Measurements from ENCODE around the gene LMNA. TPM values are rescaled to one million over a fixed set of nuclear protein-coding genes. Genes with fewer than 3 reads are reported as not detected.
"Not testable (repeated sequence)": the region's sequence is repeated elsewhere in the genome, so short reads cannot be mapped to it uniquely, and the experiment has no call there.

The LMNA gene
- total and polyA plus RNA-seq, 5 experiments from 2014 or later, result 0.62 to 4.0 (median 2.0) TPM

DNA sequence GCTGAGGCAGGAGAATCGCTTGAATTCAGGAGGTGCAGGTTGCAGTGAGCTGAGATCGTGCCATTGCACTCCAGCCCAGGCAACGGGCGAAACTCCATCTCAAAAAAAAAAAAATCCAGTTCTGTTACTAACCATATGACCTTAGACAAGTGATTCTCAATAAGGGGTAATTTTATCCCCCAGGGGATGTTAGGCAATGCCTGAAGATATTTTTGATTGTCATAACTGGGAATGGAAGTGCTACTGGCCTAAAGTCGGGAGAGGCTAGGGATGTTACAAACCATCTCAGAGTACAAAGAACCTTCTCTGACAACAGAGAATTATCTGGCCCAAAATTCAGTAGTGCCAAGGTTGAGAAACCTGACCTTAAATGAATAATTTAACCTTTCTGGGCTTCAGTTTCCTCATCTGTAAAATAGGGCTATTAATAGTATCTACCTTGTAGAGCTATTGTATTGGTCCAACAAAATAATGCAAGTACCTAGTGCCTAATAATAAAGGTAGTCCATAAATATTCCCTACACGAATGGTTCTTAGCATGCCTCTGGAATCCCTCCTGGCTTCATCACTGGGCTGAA is 5.8 kb upstream of the LMNA start:
- Mint-ChIP-seq H3K36me3 (no peaks in the 10 kb centered on the region), H3K4me3 (no peak overlapping the region), H3K4me1 (peaks cover 11 to 50% (median 26%) of the 10 kb centered on the region in 4 donors), H3K27me3 (peaks cover 1 to 14% (median 11%) of the 10 kb centered on the region in 5 donors), H3K9me3 (no peaks in the 10 kb centered on the region), H3K27ac (peak overlapping the region in 8 of 10 donors; percentile 22 to 100 (median 98))
- no peak for ATAC-seq
- no peak for DNase-seq
- POLR2A ChIA-PET, result no interaction called here

DNA sequence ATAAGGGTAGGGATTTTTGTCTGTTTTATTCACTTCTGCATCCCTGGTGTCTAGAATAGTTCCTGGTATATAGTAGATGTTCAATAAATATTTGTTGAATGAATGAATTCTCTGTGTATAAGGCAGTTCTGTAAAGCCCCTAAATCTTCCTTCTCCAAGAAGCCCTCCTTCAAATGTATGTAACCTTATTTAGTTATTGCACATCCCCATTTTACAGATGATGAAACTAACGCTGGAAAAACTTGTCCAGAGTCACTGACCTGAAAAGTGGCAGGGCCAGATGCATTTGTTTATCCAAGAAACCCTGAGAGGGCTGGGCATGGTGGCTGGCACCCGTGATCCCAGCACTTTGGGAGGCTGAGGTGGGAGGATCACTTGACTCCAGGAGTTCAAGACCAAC is 4.3 kb upstream of the LMNA start:
- no peak for ATAC-seq
- Mint-ChIP-seq H3K27me3 (peaks cover 4 to 26% (median 21%) of the 10 kb centered on the region in 5 donors), H3K36me3 (no peaks in the 10 kb centered on the region), H3K27ac (peak overlapping the region in 7 of 10 donors; percentile 12 to 97 (median 54)), H3K9me3 (no peaks in the 10 kb centered on the region), H3K4me3 (no peak overlapping the region), H3K4me1 (peaks cover 8 to 48% (median 28%) of the 10 kb centered on the region in 4 donors)
- POLR2A ChIA-PET, result no interaction called here
- no peak for DNase-seq

DNA sequence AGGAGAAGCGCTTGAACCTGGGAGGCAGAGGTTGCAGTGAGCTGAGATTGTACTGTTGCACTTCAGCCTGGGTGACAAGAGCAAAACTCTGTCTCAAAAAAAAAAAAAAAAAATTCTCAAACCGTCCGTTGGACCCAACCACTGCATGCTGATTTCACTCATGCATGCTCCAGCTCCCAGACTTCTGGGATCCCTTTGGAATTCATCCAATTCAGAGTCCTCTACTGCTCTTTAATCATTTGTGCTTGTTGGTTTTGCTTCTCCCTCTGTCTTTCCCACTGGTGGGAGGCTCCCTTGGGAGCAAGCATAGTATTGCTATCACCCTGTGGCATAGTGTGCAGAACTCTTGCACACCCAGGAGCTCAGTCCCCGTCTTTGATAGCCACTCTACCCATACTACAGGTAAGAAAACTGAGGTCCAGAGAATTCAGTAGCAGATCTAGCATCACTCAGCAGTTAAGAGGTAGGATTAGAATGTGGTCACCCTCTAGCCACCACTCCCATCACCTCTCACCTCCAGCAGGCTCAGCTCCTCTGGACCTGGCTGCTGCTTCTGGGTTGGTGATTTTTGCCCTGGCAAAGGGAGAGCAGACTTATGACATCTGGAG is 3.1 kb upstream of the LMNA start:
- POLR2A ChIA-PET, result no interaction called here
- Mint-ChIP-seq H3K27ac (peak overlapping the region in 6 of 10 donors; percentile 26 to 97 (median 52)), H3K9me3 (no peaks in the 10 kb centered on the region), H3K27me3 (peaks cover 4 to 35% (median 29%) of the 10 kb centered on the region in 5 donors), H3K4me1 (peaks cover 14 to 46% (median 29%) of the 10 kb centered on the region in 4 donors), H3K4me3 (no peak overlapping the region), H3K36me3 (no peaks in the 10 kb centered on the region)
- ATAC-seq, result no peak
- no peak for DNase-seq

DNA sequence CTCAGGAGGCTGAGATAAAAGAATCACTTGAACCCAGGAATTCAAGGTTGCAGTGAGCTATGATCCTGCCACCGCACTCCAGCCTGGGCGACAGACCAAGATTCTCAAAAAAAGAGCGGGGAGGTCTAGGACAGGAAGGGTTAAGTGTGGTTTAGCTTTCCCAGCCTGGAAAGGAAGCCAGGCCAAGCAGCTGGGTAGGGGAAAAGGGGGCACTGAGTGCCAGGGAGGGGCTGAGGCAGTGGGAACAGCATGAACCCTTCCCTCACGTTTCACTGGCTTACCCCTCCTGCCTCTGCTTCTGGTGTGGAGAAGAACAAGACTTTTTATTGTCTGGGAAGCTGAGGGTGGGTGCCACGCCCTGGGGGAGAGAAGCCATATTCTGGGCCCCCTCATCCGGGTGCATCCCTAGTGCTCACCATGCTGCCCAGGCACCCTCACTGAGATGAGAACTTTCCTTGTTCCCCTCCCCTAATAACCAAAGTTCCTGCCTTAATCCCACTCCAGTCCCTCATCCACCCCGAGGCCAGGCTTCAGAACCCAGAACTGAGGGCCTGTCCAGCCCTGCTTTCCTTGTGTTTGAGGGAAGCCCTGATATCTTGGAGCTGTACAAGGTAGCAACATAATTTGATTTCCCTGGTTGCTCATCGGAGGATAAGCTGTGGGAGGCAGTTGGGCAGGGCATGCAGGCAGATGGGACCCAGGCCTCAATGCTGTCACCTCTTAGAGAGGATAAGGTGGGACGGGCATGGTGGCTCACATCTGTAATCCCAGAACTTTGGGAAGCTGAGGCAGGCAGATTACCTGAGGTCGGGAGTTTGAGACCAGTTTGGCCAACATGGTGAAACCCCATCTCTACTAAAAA is 2.0 kb upstream of the LMNA start:
- Mint-ChIP-seq H3K27me3 (peaks cover 4 to 39% (median 31%) of the 10 kb centered on the region in 5 donors), H3K9me3 (no peaks in the 10 kb centered on the region), H3K36me3 (no peaks in the 10 kb centered on the region), H3K27ac (peak overlapping the region in 7 of 10 donors; percentile 12 to 75 (median 44)), H3K4me3 (peak overlapping the region in 2 of 10 donors; percentile 19 to 30), H3K4me1 (peaks cover 10 to 40% (median 25%) of the 10 kb centered on the region in 4 donors)
- ATAC-seq, result no peak
- POLR2A ChIA-PET, result interaction anchor here (0.6 to 1.4 kb wide), 2 partner anchors 15 to 16 kb away, joined by 3 to 12 read pairs; no protein-coding TSS in a partner anchor
- no peak for DNase-seq

DNA sequence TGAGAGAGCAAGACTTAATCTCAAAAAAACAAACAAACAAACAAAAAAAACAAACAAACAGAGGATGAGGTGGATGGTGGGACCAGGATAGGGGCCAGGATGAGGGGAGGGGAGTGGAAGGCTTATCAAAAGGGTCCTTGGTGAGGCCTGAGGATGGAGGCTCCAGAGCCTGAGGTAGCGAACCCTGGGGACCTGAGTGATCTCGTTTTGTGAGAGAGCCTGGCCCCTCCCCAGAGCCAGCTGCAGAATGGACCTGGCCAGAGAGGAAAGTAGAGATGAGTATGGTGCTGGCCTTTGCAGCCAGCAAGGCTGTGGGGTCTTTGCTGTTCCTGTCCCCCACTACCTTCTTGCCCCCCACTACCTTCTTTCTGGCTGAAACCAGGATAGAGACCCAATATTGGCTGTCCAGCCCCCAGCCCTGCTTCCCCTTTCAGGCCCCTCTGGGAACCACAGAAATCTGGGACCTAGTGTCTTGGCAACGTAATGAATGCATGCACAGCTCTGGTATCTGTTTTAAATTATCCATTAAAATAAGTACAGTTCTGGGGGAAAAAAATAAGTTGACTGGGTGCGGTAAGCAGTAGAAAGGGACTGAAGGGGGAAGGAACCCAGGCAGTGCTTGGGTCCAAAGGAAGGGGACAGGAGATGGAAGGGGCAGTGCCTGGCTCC is 1.1 kb upstream of the LMNA start:
- peak overlapping the region in 9 of 10 donors; percentile 7 to 93 (median 90) for H3K4me3 Mint-ChIP-seq
- no peak for DNase-seq
- H3K9me3 Mint-ChIP-seq, result no peaks in the 10 kb centered on the region
- POLR2A ChIA-PET, result interaction anchor here (1.4 to 2.1 kb wide), 3 partner anchors 13 to 17 kb away, joined by 3 to 12 read pairs (median 6); no protein-coding TSS in a partner anchor
- peak overlapping the region in 9 of 10 donors; percentile 25 to 91 (median 65) for H3K27ac Mint-ChIP-seq
- H3K4me1 Mint-ChIP-seq, result peaks cover 10 to 35% (median 25%) of the 10 kb centered on the region in 4 donors
- peaks cover 4 to 39% (median 33%) of the 10 kb centered on the region in 5 donors for H3K27me3 Mint-ChIP-seq
- ATAC-seq, result no peak
- H3K36me3 Mint-ChIP-seq, result no peaks in the 10 kb centered on the region

DNA sequence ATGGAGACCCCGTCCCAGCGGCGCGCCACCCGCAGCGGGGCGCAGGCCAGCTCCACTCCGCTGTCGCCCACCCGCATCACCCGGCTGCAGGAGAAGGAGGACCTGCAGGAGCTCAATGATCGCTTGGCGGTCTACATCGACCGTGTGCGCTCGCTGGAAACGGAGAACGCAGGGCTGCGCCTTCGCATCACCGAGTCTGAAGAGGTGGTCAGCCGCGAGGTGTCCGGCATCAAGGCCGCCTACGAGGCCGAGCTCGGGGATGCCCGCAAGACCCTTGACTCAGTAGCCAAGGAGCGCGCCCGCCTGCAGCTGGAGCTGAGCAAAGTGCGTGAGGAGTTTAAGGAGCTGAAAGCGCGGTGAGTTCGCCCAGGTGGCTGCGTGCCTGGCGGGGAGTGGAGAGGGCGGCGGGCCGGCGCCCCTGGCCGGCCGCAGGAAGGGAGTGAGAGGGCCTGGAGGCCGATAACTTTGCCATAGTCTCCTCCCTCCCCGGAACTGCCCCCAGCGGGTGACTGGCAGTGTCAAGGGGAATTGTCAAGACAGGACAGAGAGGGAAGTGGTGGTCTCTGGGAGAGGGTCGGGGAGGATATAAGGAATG is 505 bp downstream of the LMNA start:
- Mint-ChIP-seq H3K9me3 (no peaks in the 10 kb centered on the region), H3K27ac (peak overlapping the region; percentile 53 to 96 (median 82)), H3K36me3 (no peaks in the 10 kb centered on the region), H3K4me1 (peaks cover 10 to 37% (median 28%) of the 10 kb centered on the region in 4 donors), H3K27me3 (peaks cover 4 to 42% (median 33%) of the 10 kb centered on the region in 5 donors), H3K4me3 (peak overlapping the region; percentile 76 to 93 (median 90))
- ATAC-seq (peak; percentile 40 to 48), DNase-seq (peak in 3 of 10 donors; percentile 37 to 46 (median 39))
- POLR2A ChIA-PET, result interaction anchor here (0.6 to 2.1 kb wide), 7 partner anchors 8 to 199 kb away, joined by 3 to 12 read pairs (median 5); partner anchors contain the start of gene PMF1

DNA sequence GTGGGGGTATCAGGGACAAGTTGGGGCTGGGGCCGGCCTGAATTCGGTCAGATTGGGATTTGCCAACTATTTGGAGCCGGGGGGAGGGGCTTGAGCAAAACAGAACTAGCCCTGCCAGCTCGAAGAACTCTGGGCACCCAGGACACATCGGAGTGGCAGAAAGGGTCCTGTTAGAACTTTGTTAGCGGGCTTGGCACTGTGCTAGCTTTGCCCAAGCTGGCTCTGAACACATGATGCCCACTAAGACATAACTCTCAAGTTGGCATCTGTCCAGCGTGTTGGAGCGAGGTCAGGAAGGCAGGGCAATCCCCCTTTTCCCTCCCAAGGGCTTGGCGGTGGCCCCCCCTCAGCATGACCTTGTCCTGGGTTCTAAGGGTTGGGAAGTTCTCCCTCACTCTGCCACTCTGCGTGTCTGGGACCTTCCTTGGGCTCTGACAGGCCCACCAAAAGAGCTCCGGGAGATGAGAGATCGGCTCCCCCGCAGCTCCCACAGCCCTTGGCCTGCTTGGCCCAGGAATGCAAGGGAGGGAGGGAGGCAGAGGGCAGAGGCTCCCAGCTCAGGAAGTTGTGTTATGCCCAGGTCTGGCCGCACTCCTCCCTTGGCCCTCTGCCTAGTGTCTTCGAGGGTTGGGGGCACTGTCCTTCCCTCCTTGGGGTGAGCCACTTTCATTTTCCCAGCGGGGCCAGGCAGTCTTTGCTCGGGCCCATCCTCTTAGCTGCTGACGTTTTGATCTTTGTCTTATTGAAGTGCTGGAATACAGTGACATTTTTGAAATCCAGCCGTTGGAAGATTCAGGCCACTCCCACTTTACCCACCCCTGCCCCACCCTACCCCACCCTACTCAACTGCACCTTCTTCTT is 1.2 kb downstream of the LMNA start:
- POLR2A ChIA-PET, result interaction anchor here (1.2 to 2.1 kb wide), 5 partner anchors 9 to 60 kb away, joined by 3 to 12 read pairs (median 5); no protein-coding TSS in a partner anchor
- ATAC-seq (peak; percentile 26 to 36), DNase-seq (peak in 2 of 10 donors; percentile 15 to 34)
- peak overlapping the region; percentile 76 to 93 (median 90) for H3K4me3 Mint-ChIP-seq
- H3K36me3 Mint-ChIP-seq, result no peaks in the 10 kb centered on the region
- H3K9me3 Mint-ChIP-seq, result no peaks in the 10 kb centered on the region
- H3K27ac Mint-ChIP-seq, result peak overlapping the region; percentile 60 to 96 (median 82)
- H3K27me3 Mint-ChIP-seq, result peaks cover 4 to 46% (median 33%) of the 10 kb centered on the region in 5 donors
- H3K4me1 Mint-ChIP-seq, result peaks cover 13 to 43% (median 31%) of the 10 kb centered on the region in 4 donors

DNA sequence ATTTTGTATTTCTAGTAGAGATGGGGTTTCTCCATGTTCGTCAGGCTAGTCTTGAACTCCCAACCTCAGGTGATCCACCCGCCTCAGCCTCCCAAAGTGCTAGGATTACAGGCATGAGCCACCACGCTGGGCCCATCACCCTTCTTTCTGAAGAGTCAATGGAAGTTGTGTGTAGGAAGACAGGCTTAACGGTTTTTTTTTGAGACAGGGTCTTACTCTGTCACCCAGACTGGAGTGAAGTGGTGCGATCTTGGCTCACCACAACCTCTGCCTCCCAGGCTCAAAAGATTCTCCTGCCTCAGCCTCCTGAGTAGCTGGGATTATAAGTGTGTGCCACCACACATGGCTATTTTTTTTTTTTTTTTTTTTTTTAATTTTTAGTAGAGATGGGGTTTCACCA is 2.2 kb downstream of the LMNA start:
- Mint-ChIP-seq H3K27ac (peak overlapping the region in 4 of 10 donors; percentile 25 to 91 (median 50)), H3K27me3 (peaks cover 4 to 42% (median 32%) of the 10 kb centered on the region in 5 donors), H3K4me3 (peak overlapping the region in 8 of 10 donors; percentile 57 to 92 (median 86)), H3K4me1 (peaks cover 13 to 43% (median 31%) of the 10 kb centered on the region in 4 donors)
- not testable (repeated sequence) for H3K9me3 Mint-ChIP-seq, DNase-seq, H3K36me3 Mint-ChIP-seq, ATAC-seq
- POLR2A ChIA-PET, result interaction anchor here (0.7 to 2.0 kb wide), 4 partner anchors 10 to 801 kb away, joined by 3 to 5 read pairs (median 4); no protein-coding TSS in a partner anchor

DNA sequence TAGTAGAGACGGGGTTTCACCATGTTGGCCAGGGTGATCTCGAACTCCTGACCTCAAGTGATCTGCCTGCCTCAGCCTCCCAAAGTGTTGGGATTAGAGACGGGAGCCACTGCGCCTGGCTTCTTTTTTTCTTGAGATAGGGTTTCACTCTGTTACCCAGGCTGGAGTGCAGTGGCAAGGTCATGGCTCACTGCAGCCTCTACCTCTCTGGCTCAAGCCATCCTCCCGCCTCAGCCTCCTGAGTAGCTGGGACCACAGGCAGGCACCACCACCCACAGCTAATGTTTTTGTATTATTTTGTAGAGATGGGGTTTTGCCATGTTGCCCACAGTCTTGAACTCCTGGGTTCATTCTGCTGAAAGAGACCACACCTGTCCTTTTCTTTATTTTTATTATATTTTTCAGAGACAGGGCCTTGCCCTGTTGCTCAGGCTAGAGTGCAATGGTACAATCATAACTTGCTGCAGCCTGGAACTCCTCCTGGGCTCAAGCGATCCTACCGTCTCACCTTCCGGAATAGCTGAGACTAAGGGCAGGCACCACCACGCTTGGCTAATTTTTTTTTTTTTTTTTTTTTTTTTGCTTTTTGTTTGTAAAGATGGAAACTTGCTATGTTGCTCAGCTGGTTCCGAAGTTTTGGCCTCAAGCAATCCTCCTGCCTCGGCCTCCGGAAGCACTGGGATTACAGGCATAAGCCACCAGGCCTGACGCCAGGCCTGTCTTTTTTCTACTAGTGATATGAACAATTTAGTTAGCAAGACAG is 3.1 kb downstream of the LMNA start:
- H3K9me3 Mint-ChIP-seq, result no peaks in the 10 kb centered on the region
- POLR2A ChIA-PET, result interaction anchor here (0.7 to 1.5 kb wide), 3 partner anchors 10 to 802 kb away, joined by 3 to 4 read pairs (median 3); no protein-coding TSS in a partner anchor
- ATAC-seq (no peak), DNase-seq (no peak)
- peak overlapping the region in 1 of 10 donors; percentile 21 for H3K27ac Mint-ChIP-seq
- peaks cover 14 to 43% (median 31%) of the 10 kb centered on the region in 4 donors for H3K4me1 Mint-ChIP-seq
- peaks cover 4 to 42% (median 35%) of the 10 kb centered on the region in 5 donors for H3K27me3 Mint-ChIP-seq
- peak overlapping the region in 2 of 10 donors; percentile 24 to 70 for H3K4me3 Mint-ChIP-seq
- no peaks in the 10 kb centered on the region for H3K36me3 Mint-ChIP-seq

DNA sequence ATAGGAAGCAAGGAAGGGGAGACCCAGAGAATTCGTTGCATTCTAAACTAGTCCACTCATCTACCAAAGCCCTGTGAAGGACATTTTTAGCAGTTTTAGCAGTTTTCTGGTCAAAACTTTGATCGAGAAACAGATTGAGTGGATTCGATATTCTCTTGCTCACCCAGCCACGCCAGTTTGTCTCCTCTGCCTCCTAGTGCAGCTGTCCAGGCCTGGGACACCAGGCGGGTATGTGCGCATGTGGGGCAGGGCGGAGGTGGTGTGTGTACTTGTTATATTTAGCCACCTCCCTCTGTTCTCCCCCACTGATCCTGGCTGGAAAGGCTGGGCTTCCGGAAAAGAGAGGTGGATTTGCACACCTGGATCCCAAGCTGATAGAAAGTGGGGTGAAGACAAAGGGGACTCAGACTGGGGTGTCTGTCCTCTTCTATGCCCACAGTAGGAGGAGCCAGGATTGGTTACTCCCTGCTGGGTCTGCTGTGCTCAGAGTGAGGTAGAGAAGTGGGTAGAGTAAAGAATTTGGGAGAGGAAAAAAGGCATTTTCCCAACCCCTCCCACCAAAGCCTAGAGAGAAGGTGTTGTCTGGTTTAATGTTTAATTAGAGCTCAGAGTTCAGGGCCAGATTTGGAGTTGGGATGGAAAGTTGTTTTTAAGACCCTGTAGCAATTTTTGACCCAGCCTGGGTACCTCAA is 3.8 kb downstream of the LMNA start:
- Mint-ChIP-seq H3K27ac (no peak overlapping the region), H3K4me1 (peaks cover 14 to 45% (median 32%) of the 10 kb centered on the region in 4 donors), H3K36me3 (no peaks in the 10 kb centered on the region), H3K27me3 (peaks cover 4 to 37% (median 32%) of the 10 kb centered on the region in 5 donors), H3K4me3 (peak overlapping the region in 2 of 10 donors; percentile 53 to 58), H3K9me3 (no peaks in the 10 kb centered on the region)
- DNase-seq, result no peak
- no peak for ATAC-seq
- POLR2A ChIA-PET, result interaction anchor here (1.5 kb wide), 1 partner anchor 10 kb away, joined by 3 read pairs; no protein-coding TSS in a partner anchor

Data from naive thymus-derived CD8-positive, alpha-beta T cell (primary cell).